Cardiac fibroblast (primary cell): ENCODE measurements around the gene TMEM185A.
A peak's percentile ranks its signal among the peaks of the same experiment; 100 is the strongest.
"Not testable (repeated sequence)": the region's sequence is repeated elsewhere in the genome, so short reads cannot be mapped to it uniquely, and the experiment has no call there.

Experiments used
- DNase-seq, 2 donors: peaks; one replicate each; pipeline versions ENCODE4 v3.0.0 to v3.0.0-alpha.2; 2010; ENCODE audit warnings: low read depth in 2 of 2
- H3K4me3 ChIP-seq, 2 donors: replicated peaks in 1 of 2; 1 replicate in 1 of 2; 2 replicates in 1 of 2; pipeline ENCODE4 v1.5.1; 2011; ENCODE audit warnings: low read depth in 2 of 2, low read length in 2 of 2, mild to moderate bottlenecking in 2 of 2, moderate library complexity in 1 of 2
- TF ChIP-seq, protein P1 (sequence below): IDR thresholded peaks from one replicate; pipeline ENCODE4 v1.5.1; 2011; ENCODE audit warnings: low read depth, mild to moderate bottlenecking, low read length, inconsistent platforms

TMEM185A gene

DNA sequence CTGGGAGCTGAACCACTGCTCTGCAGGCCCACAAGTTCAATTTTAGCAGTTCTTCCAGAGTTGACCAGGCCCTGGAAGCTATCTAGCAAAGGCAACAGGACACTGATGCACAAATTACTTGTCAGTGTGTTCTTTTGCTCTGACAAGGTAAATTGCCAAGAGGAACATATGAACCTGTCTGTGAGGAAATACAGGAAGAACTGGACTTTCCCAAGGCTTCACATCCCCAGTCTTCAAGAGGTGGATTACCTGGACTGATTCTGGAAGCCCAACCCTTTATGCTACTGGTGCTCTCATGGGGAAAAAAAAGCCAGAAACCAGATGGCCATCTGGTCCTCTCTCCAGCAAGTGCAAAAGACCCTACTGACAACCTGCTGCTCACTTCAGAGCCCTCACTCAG, 1.9 kb upstream of the TMEM185A start:
- no peak for DNase-seq
- no peak overlapping the region for H3K4me3 ChIP-seq
- TF ChIP-seq, protein P1, sequence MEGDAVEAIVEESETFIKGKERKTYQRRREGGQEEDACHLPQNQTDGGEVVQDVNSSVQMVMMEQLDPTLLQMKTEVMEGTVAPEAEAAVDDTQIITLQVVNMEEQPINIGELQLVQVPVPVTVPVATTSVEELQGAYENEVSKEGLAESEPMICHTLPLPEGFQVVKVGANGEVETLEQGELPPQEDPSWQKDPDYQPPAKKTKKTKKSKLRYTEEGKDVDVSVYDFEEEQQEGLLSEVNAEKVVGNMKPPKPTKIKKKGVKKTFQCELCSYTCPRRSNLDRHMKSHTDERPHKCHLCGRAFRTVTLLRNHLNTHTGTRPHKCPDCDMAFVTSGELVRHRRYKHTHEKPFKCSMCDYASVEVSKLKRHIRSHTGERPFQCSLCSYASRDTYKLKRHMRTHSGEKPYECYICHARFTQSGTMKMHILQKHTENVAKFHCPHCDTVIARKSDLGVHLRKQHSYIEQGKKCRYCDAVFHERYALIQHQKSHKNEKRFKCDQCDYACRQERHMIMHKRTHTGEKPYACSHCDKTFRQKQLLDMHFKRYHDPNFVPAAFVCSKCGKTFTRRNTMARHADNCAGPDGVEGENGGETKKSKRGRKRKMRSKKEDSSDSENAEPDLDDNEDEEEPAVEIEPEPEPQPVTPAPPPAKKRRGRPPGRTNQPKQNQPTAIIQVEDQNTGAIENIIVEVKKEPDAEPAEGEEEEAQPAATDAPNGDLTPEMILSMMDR: no peak

DNA sequence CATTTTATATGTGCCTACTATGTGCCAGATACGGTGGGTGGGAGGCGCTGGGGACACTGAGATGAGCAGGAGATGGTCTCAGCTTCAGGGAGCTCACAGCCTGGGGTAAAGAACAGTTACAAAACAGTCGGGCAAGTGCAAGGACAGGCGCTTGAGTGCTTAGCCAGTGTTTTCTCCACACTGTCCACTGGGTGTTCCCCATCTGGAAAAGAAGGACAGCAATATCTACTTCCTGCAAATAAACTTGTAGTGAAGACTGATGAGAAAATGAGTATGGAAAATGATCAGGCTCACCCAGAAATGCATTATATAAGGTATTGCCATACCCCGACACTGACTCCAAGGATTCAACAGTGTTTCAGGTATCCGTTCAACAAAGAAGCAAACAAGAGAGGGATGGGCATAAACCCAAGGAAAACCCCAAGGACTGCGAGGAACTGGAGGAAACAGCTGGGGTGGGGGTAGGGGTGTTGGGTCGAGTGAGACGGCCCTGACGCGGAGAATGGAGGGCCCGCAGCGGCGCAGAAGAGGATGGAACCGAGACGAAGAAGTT, 835 bp downstream of the TMEM185A start:
- DNase-seq: peak; percentile 59 to 60
- H3K4me3 ChIP-seq: peak overlapping the region; percentile 67 to 72
- TF ChIP-seq, protein P1: peak; percentile 32

DNA sequence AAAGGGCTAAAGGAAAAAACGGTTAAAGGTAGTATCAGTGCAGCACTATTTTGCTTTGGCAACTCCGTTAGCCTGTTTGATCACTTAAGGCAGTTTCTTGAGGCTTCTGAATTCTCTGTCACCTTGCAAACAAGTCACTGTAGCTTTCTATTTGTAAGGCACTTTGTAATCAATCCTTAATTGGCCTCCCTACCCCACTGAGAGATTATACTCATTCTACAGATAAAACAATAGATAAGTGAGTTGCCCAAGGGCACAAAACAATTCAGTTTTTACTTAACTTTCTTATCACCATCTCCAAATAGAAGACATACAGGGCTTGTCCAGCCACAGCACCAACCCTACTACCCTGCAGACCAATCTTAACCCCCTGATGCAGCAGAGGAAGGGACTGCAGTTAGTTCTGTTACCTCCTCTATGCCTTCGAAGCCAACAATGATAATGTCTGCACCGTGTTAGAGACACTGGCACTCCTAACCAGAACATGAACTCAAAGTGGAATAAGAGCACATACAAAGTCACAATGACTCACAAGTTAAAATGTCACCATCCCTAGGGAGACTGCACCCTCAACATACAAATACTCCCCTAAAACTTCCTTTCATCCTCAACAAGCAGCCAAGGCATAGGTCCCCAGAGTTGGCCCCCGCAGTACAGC, 1.7 kb downstream of the TMEM185A start:
- DNase-seq: peak in 1 of 2 donors; percentile 2
- H3K4me3 ChIP-seq: peak overlapping the region in 1 of 2 donors; percentile 72
- TF ChIP-seq, protein P1: no peak

DNA sequence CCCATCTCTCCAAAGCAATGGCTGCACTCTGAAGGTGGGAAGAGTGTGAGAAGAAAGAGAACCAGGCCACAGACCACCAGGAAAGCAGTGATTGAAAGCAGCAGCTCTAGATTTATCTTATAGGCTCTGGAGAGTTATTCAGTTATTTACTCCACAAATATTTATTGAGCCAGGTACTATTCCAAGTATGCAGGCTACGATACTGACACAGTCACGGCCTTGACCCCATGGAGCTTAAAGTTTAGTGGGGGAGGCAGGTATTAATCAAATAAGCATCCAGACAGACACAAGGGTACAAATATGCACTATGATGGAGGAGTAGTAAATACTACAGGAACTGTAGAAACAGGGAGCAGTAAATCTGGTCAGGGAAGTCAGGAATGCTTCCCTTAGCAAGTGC, 2.8 kb downstream of the TMEM185A start:
- no peak for DNase-seq
- TF ChIP-seq, protein P1: no peak
- H3K4me3 ChIP-seq: no peak overlapping the region

DNA sequence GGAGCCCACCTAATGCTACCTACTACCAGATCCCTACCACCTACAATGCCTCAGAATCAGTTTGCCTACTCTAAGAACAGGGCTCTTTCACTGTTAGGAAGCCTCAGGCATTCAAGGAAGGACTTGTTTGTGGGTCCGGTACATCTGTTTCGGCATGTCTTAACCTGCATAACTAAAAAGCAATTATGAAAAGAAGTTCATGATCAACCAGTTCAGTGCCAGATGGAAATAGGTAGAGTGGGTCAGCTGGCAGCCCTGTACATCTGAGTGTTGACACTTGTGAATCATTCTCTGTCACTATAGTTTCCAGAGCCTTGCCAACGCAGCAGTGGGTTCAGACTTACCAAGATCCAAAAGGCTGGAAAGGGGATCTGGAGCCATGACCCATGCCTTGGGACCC, 3.3 kb downstream of the TMEM185A start:
- DNase-seq: no peak
- TF ChIP-seq, protein P1: no peak
- no peak overlapping the region for H3K4me3 ChIP-seq

DNA sequence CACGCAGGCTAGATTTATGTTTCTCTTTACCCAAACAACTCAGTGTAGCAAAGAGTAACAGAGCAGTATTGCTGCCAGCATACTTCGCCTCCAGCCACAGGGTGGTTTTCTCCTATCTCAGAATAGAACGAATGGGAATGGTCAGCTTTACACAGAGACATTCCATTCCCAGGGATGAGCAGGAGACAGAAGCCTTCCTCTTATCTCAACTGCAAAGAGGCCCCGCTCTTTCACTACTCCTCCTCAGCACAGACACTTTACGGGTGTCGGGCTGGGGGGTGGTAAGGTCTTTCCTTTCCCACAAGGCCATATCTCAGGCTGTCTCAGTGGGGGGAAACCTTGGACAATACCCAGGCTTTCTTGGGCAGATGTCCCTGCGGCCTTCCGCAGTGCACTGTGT, 4.8 kb downstream of the TMEM185A start:
- DNase-seq: peak in 1 of 2 donors; percentile 27
- H3K4me3 ChIP-seq: not testable (repeated sequence)

DNA sequence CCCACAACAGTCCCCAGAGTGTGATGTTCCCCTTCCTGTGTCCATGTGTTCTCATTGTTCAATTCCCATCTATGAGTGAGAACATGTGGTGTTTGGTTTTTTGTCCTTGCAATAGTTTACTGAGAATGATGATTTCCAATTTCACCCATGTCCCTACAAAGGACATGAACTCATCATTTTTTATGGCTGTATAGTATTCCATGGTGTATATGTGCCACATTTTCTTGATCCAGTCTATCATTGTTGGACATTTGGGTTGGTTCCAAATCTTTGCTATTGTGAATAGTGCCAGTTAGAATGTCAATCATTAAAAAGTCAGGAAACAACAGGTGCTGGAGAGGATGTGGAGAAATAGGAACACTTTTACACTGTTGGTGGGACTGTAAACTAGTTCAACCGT, 11.9 kb downstream of the TMEM185A start:
- DNase-seq, H3K4me3 ChIP-seq: not testable (repeated sequence)

DNA sequence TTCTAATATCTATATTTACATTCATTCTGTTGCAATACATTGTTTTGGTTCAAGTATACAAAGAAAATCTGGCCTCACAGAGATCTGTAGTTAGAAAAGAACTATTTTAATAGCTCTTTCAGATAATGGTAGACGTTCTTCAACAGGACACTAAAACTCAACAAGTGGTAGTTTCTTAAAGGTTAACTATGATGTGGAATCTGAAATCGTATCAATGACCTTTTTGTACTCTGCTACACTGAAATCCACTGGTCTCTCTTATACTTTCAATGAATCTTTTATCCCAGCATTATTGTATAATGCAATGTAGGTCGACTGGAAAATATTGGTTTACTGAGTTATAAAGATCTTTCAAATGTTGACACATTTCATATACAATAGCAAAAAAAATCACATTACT, 12.7 kb downstream of the TMEM185A start:
- TF ChIP-seq, protein P1: no peak
- H3K4me3 ChIP-seq: no peak overlapping the region
- no peak for DNase-seq
